ENCODE results near the gene POLE3. TPM values are rescaled to one million over a fixed set of nuclear protein-coding genes. Genes with fewer than 3 reads are reported as not detected.

Gene POLE3
- 44.8 to 50.2 TPM (median 49.5 TPM) in 3 replicates for total RNA-seq

DNA sequence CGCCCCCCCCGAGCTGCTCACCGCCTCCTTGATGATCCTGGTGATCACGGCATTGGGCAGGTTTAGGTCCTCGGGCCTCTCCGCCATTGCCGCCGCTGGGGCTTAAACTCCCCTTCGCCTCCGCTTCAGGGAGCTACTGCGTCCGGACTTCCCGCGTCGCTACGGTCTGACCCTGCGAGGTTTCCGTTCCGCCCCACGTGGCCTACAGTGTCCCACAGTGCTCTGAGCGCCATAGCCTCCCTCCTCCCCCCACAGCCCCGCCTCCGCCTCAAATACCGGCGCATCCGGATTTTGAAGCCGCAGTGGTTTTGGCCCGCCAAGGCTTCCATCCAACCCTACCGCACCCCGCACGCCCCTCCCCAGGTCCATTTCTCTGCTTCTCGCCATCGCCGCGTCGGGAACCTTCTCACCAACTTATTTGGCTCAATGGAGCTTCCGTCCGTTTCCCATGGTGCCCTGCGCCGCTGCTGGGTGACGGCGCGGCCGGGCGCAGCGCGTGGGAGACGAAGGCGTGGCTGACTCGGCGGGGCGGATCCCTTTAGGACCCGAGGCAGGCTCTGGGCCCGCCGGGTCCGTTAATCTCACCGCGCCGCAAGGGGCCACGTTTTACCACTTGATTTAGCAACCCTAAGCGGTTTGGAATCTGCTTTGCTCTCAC, at the start of gene POLE3, which contains the start of gene C9orf43:
POLE3 (minus strand) TSS at position 469 of the 658 bp plus-strand sequence; CDS start at position 87, 382 bp downstream.
C9orf43 (plus strand) TSS at position 541 of the 658 bp plus-strand sequence. CDS start 2,747 bp downstream, outside the sequence.
- Mint-ChIP-seq H3K27ac (peak within 1 kb of the TSS; percentile 99), H3K9me3 (no peaks in the 10 kb centered on the region), H3K4me3 (peak within 1 kb of the TSS; percentile 91), H3K27me3 (ENCODE audit: low read depth) (no peaks in the 10 kb centered on the region), H3K36me3 (peaks cover 10% of the 10 kb centered on the region), H3K4me1 (peaks cover 16% of the 10 kb centered on the region)
- no peak for TF ChIP-seq CTCF (IDR thresholded peaks at IDR 0.05; ENCODE audit: unreplicated experiment)
- DNase-seq (ENCODE audit: low spot score in 2 of 2, unreplicated experiment in 2 of 2): peak; percentile 80 to 92

DNA sequence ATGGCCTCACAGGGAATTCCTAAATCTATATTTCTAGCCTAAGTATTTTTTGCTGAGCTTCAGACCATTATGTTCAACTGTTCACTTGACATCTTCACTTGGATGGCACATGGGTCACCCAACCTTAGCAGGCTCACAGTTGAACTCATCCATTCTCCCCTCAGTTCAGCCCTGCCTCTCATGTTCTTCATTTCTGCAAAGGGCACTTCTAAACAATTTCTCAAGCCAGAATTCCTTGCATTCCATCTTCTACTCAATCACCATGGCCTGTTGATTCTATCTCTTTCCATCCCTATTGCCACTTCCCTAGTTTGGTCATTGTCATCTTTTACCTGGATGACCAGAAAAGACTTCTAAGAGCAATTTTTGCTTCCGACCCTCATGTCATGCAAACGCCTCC, 45.8 kb upstream of the POLE3 start:
- DNase-seq (ENCODE audit: low spot score in 2 of 2, unreplicated experiment in 2 of 2): no peak
- H3K4me3 Mint-ChIP-seq: no peak overlapping the region
- H3K4me1 Mint-ChIP-seq: peaks cover 29% of the 10 kb centered on the region
- H3K27ac Mint-ChIP-seq: peak overlapping the region; percentile 99
- H3K36me3 Mint-ChIP-seq: no peaks in the 10 kb centered on the region
- no peak for TF ChIP-seq CTCF (IDR thresholded peaks at IDR 0.05; ENCODE audit: unreplicated experiment)
- H3K27me3 Mint-ChIP-seq (ENCODE audit: low read depth): no peaks in the 10 kb centered on the region
- H3K9me3 Mint-ChIP-seq: no peaks in the 10 kb centered on the region

DNA sequence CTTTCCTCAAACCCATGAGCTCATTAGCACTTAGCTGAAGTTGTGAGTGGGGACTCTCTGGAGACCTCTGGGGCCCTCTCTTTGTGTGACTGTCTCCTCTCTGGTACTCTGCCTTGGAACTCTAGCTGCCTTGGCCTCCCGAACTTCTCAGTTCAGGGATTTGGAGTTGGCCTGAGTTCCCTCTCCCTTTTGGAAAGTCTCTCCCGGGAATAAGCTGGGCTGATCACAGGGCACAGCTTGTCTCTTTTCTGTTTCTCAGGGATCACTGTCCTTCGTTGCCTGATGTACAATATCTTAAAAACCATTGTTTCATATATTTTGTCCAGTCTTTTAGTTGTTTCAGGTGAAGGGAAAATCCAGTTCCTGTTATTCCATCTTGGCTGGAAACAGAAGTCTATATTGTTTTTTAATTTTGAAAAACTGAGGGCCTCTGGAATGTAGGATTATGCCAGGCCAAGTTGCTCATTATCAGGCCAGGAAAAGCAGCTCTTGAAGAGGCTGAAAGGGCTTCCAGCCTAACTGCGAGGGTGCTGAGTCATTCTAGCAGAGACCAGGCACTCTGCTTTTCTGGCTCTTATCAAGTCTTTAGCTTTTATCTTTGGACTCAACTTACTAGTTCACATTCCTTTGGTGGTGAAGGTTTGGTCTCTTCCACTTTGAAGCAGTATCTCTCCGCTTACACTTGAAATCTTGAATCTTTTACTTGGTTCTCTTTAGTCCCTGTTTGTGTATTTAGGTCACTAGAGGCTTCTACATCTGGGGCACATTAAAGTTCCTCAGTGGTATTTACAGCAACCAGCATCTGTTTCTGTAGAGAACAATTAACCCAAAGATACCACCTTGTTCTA, 44.7 kb upstream of the POLE3 start:
- H3K9me3 Mint-ChIP-seq: no peaks in the 10 kb centered on the region
- H3K36me3 Mint-ChIP-seq: no peaks in the 10 kb centered on the region
- H3K27ac Mint-ChIP-seq: peak overlapping the region; percentile 99
- TF ChIP-seq CTCF (IDR thresholded peaks at IDR 0.05; ENCODE audit: unreplicated experiment): no peak
- H3K27me3 Mint-ChIP-seq (ENCODE audit: low read depth): no peaks in the 10 kb centered on the region
- no peak for DNase-seq (ENCODE audit: low spot score in 2 of 2, unreplicated experiment in 2 of 2)
- H3K4me1 Mint-ChIP-seq: peaks cover 29% of the 10 kb centered on the region
- no peak overlapping the region for H3K4me3 Mint-ChIP-seq

- no peak overlapping the region for H3K4me3 Mint-ChIP-seq
- H3K9me3 Mint-ChIP-seq: no peaks in the 10 kb centered on the region
- no peaks in the 10 kb centered on the region for H3K36me3 Mint-ChIP-seq
- no peak for DNase-seq (ENCODE audit: low spot score in 2 of 2, unreplicated experiment in 2 of 2)
- no peak for TF ChIP-seq CTCF (IDR thresholded peaks at IDR 0.05; ENCODE audit: unreplicated experiment)
- H3K27ac Mint-ChIP-seq: peak overlapping the region; percentile 27
- peaks cover 27% of the 10 kb centered on the region for H3K4me1 Mint-ChIP-seq
- no peaks in the 10 kb centered on the region for H3K27me3 Mint-ChIP-seq (ENCODE audit: low read depth)
Measured at GRCh38 chr9:113452113-113452605, 41.7 kb upstream of the POLE3 start.

DNA sequence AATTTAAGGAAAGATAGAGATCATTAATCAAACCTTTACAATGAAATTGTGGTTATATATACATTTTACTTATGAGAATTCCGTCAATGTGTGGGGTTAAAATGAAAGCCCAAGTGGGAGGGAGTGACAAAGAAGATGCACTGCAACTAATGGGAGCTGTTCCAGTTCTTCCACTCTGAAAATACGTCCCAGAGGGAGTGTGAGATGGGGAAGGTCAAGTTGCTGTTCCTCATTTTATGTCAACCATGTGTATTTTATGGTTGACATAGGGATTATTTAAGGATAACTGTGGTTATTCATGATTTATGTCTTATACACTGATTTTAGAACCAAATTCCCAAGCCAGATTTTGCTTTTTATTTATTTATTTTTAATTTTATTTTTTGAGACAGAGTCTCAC, 38.9 kb upstream of the POLE3 start:
- no peaks in the 10 kb centered on the region for H3K27me3 Mint-ChIP-seq (ENCODE audit: low read depth)
- no peaks in the 10 kb centered on the region for H3K36me3 Mint-ChIP-seq
- H3K27ac Mint-ChIP-seq: no peak overlapping the region
- no peak overlapping the region for H3K4me3 Mint-ChIP-seq
- no peak for TF ChIP-seq CTCF (IDR thresholded peaks at IDR 0.05; ENCODE audit: unreplicated experiment)
- peaks cover 5% of the 10 kb centered on the region for H3K4me1 Mint-ChIP-seq
- DNase-seq (ENCODE audit: low spot score in 2 of 2, unreplicated experiment in 2 of 2): no peak
- no peaks in the 10 kb centered on the region for H3K9me3 Mint-ChIP-seq

Measured in mesothelial cell of epicardium (in vitro differentiated cells).